Nephron progenitor cell (in vitro differentiated cells): ENCODE data around the gene TAS1R2.

ENCODE experiments used
- DNase-seq: peaks from one replicate; pipeline ENCODE4 v3.0.0; 2021
- H3K27ac Mint-ChIP-seq: 2 replicates; pipeline ENCODE4 v1.8.0; 2021; ENCODE audit warnings: mild to moderate bottlenecking, moderate library complexity, mixed read lengths
- H3K27me3 Mint-ChIP-seq: 2 replicates; pipeline ENCODE4 v1.8.0; 2021; ENCODE audit warnings: mild to moderate bottlenecking, low read depth, mixed read lengths; ENCODE audit not compliant: poor library complexity
- H3K36me3 Mint-ChIP-seq: 2 replicates; pipeline ENCODE4 v1.8.0; 2021; ENCODE audit warnings: low read depth, mixed read lengths
- H3K4me1 Mint-ChIP-seq: 2 replicates; pipeline ENCODE4 v1.8.0; 2021; ENCODE audit warnings: mixed read lengths
- H3K4me3 Mint-ChIP-seq: 2 replicates; pipeline ENCODE4 v1.8.0; 2021; ENCODE audit warnings: mild to moderate bottlenecking, moderate library complexity, mixed read lengths
- H3K9me3 Mint-ChIP-seq: 2 replicates; pipeline ENCODE4 v1.8.0; 2021; ENCODE audit warnings: mild to moderate bottlenecking, moderate library complexity, mixed read lengths
- TF ChIP-seq, protein P1 (sequence below): fragments of 200-600 bp; sonication (generic); IDR thresholded peaks from 2 replicates; pipeline ENCODE4 v1.5.0; 2021; ENCODE audit warnings: antibody characterized with exemption

The TAS1R2 gene

GRCh38 chr1:18829671-18830070, 29.8 kb downstream of the TAS1R2 start:
- no peak for DNase-seq
- no peaks in the 10 kb centered on the region for H3K4me1 Mint-ChIP-seq
- H3K9me3 Mint-ChIP-seq = peaks cover 30% of the 10 kb centered on the region
- H3K36me3 Mint-ChIP-seq = no peaks in the 10 kb centered on the region
- peaks cover 31% of the 10 kb centered on the region for H3K27me3 Mint-ChIP-seq
- no peak overlapping the region for H3K4me3 Mint-ChIP-seq
- H3K27ac Mint-ChIP-seq = no peak overlapping the region
- TF ChIP-seq, protein P1, sequence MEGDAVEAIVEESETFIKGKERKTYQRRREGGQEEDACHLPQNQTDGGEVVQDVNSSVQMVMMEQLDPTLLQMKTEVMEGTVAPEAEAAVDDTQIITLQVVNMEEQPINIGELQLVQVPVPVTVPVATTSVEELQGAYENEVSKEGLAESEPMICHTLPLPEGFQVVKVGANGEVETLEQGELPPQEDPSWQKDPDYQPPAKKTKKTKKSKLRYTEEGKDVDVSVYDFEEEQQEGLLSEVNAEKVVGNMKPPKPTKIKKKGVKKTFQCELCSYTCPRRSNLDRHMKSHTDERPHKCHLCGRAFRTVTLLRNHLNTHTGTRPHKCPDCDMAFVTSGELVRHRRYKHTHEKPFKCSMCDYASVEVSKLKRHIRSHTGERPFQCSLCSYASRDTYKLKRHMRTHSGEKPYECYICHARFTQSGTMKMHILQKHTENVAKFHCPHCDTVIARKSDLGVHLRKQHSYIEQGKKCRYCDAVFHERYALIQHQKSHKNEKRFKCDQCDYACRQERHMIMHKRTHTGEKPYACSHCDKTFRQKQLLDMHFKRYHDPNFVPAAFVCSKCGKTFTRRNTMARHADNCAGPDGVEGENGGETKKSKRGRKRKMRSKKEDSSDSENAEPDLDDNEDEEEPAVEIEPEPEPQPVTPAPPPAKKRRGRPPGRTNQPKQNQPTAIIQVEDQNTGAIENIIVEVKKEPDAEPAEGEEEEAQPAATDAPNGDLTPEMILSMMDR = no peak

GRCh38 chr1:18828224-18828623, 31.2 kb downstream of the TAS1R2 start:
- H3K9me3 Mint-ChIP-seq = peaks cover 33% of the 10 kb centered on the region
- H3K36me3 Mint-ChIP-seq = no peaks in the 10 kb centered on the region
- H3K27me3 Mint-ChIP-seq = peaks cover 31% of the 10 kb centered on the region
- no peak overlapping the region for H3K27ac Mint-ChIP-seq
- no peak overlapping the region for H3K4me3 Mint-ChIP-seq
- TF ChIP-seq, protein P1 = no peak
- no peaks in the 10 kb centered on the region for H3K4me1 Mint-ChIP-seq
- DNase-seq = no peak

- H3K36me3 Mint-ChIP-seq = no peaks in the 10 kb centered on the region
- H3K27me3 Mint-ChIP-seq = peaks cover 53% of the 10 kb centered on the region
- no peak overlapping the region for H3K4me3 Mint-ChIP-seq
- peaks cover 21% of the 10 kb centered on the region for H3K4me1 Mint-ChIP-seq
- TF ChIP-seq, protein P1 = no peak
- peaks cover 24% of the 10 kb centered on the region for H3K9me3 Mint-ChIP-seq
- no peak for DNase-seq
- H3K27ac Mint-ChIP-seq = no peak overlapping the region
These were observed 36.0 kb downstream of the TAS1R2 start for GRCh38 chr1:18823438-18823837.

- Mint-ChIP-seq H3K9me3 (peaks cover 3% of the 10 kb centered on the region), H3K27ac (no peak overlapping the region), H3K4me3 (no peak overlapping the region), H3K36me3 (no peaks in the 10 kb centered on the region), H3K27me3 (peaks cover 56% of the 10 kb centered on the region), H3K4me1 (peaks cover 38% of the 10 kb centered on the region)
- peak; percentile 93 for DNase-seq
- TF ChIP-seq, protein P1 = peak; percentile 98
These were observed 38.4 kb downstream of the TAS1R2 start for GRCh38 chr1:18820791-18821641.

DNA sequence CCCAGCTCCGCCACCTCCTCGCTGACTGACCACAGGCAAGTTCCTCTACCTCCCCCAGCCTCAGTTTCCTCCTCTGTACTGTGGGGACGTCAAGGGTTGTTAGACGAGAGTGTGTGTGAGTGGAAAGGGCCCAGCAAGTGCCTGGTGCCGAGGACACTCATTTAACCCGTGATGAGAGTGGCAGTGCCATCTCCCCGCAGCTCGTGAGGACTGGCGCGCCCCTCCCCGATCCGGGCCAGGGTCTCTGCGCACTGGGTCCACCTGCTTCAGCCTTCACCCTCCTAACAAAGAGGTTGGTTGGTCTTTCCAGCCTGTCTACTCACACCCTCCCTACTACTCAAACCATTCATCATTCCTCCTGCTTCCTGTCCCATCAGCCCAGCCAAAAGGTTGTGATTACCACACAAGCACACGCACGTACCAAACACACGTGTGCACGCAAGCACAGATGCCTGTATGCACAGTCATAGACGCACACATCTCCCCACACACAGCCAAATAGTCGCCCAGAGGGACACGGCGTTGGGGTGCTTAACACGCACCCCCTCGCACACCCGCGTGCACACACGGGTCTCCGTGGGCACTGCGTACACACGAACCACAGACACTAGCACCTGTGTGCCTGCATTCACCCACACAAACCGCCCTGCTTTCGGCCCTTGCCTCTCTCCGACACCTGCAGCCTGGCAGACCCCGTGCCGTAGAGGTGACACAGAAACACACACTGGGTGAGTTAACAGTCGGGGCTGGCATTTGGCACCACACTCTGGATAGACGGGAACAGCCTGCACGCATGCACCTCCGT, 39.3 kb downstream of the TAS1R2 start:
- no peaks in the 10 kb centered on the region for H3K36me3 Mint-ChIP-seq
- TF ChIP-seq, protein P1 = no peak
- H3K4me3 Mint-ChIP-seq = no peak overlapping the region
- H3K27me3 Mint-ChIP-seq = peaks cover 58% of the 10 kb centered on the region
- no peak for DNase-seq
- no peak overlapping the region for H3K27ac Mint-ChIP-seq
- peaks cover 3% of the 10 kb centered on the region for H3K9me3 Mint-ChIP-seq
- peaks cover 38% of the 10 kb centered on the region for H3K4me1 Mint-ChIP-seq
